Prostate gland (tissue), 2 donors: ENCODE data around the gene IGFBP7.

Experiments used
- POLR2A ChIP-seq: fragments of 450-650 bp; IDR thresholded peaks from one replicate; pipeline ENCODE4 v1.6.1; 2016; ENCODE audit warnings: antibody characterized with exemption, mild to moderate bottlenecking
- POLR2AphosphoS5 ChIP-seq: sonication (generic); formaldehyde crosslinking; IDR thresholded peaks from one replicate; pipeline ENCODE4 v1.6.1; 2017; ENCODE audit warnings: antibody characterized with exemption
- TF ChIP-seq, protein P1 (sequence below), 4 experiments: fragments of 200-600 bp in 2 of 4; fragments of 450-650 bp in 2 of 4; sonication (generic) in 2 of 4; IDR thresholded peaks; 1 replicate in 3 of 4; 2 replicates in 1 of 4; pipeline ENCODE4 v1.5.1; 2016 to 2019; ENCODE audit warnings: antibody characterized with exemption in 4 of 4, mild to moderate bottlenecking in 2 of 4, moderate library complexity in 2 of 4

DNA sequence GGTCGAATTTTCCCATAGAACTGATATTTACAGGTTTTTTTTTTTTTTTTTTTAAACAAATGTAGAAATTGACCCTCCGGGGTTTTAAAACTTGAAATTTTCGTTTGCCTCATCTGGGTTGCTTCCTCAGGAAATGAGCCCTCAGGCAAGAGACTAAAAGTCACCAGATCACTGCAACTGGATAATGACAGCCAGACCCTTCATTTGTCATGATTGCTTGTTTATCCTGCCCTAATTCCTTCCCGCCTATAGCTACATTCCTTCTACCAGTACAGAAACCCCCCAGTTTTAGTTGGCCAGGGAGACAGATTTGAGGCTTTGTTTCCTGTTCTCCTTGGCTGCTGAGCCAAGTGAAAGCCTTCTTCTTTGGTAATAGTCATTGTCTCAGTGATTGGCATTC is 44.0 kb upstream of the IGFBP7 start:
- TF ChIP-seq, protein P1, sequence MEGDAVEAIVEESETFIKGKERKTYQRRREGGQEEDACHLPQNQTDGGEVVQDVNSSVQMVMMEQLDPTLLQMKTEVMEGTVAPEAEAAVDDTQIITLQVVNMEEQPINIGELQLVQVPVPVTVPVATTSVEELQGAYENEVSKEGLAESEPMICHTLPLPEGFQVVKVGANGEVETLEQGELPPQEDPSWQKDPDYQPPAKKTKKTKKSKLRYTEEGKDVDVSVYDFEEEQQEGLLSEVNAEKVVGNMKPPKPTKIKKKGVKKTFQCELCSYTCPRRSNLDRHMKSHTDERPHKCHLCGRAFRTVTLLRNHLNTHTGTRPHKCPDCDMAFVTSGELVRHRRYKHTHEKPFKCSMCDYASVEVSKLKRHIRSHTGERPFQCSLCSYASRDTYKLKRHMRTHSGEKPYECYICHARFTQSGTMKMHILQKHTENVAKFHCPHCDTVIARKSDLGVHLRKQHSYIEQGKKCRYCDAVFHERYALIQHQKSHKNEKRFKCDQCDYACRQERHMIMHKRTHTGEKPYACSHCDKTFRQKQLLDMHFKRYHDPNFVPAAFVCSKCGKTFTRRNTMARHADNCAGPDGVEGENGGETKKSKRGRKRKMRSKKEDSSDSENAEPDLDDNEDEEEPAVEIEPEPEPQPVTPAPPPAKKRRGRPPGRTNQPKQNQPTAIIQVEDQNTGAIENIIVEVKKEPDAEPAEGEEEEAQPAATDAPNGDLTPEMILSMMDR (IDR thresholded peaks at IDR 0.05), result no peak
- TF ChIP-seq POLR2A (no peak), POLR2AphosphoS5 (no peak)
